WTC11 (cell line): ENCODE measurements around the gene FRMD4A. TPM values are rescaled to one million over a fixed set of nuclear protein-coding genes. Genes with fewer than 3 reads are reported as not detected.

Experiments used
- ATAC-seq: fragments of 200-7000 bp; cut with Tn5 transposase; 2 replicates; pipeline ENCODE4 v1.10.0; 2021; ENCODE audit warnings: mild to moderate bottlenecking, moderate library complexity
- CTCF ChIA-PET: fragments of 300-600 bp; sonication (Branson Sonifier 250); formaldehyde crosslinking; loops from one replicate; lab custom pipeline; 2021; ENCODE audit warnings: antibody characterized with exemption; lab: Charles Lee
- POLR2A ChIA-PET: fragments of 350-600 bp; sonication (Branson Sonifier 250); formaldehyde crosslinking; loops from one replicate; lab custom pipeline; 2021; ENCODE audit warnings: antibody characterized with exemption; lab: Charles Lee
- DNase-seq: peaks from one replicate; pipeline ENCODE4 v3.0.0; 2021; ENCODE audit warnings: low spot score
- H3K27ac Mint-ChIP-seq: 2 replicates; pipeline ENCODE4 v1.8.0; 2021; ENCODE audit warnings: mixed read lengths
- H3K27me3 Mint-ChIP-seq: 2 replicates; pipeline ENCODE4 v1.8.0; 2021; ENCODE audit warnings: low read depth, mild to moderate bottlenecking, moderate library complexity, mixed read lengths
- H3K36me3 Mint-ChIP-seq: 2 replicates; pipeline ENCODE4 v1.8.0; 2021; ENCODE audit warnings: mixed read lengths
- H3K4me1 Mint-ChIP-seq: 2 replicates; pipeline ENCODE4 v1.8.0; 2022; ENCODE audit warnings: mixed read lengths
- H3K4me3 Mint-ChIP-seq: 2 replicates; pipeline ENCODE4 v1.8.0; 2021; ENCODE audit warnings: mild to moderate bottlenecking, moderate library complexity, mixed read lengths
- H3K9me3 Mint-ChIP-seq: 2 replicates; pipeline ENCODE4 v1.8.0; 2021; ENCODE audit warnings: mixed read lengths
- CREM ChIP-seq: sonication (generic); formaldehyde crosslinking; IDR thresholded peaks from 2 replicates; pipeline ENCODE4 v1.8.1; 2022; ENCODE audit warnings: mild to moderate bottlenecking, missing genetic modification reagents, moderate library complexity
- ELF4 ChIP-seq: sonication (generic); formaldehyde crosslinking; IDR thresholded peaks from 2 replicates; pipeline ENCODE4 v1.8.1; 2022; ENCODE audit warnings: low read depth, mild to moderate bottlenecking, moderate library complexity, missing genetic modification reagents
- ETV6 ChIP-seq: sonication (generic); formaldehyde crosslinking; IDR thresholded peaks from 2 replicates; pipeline ENCODE4 v1.8.1; 2022; ENCODE audit warnings: mild to moderate bottlenecking, missing genetic modification reagents
- FOXK1 ChIP-seq: sonication (generic); formaldehyde crosslinking; IDR thresholded peaks from 2 replicates; pipeline ENCODE4 v1.8.0; 2022; ENCODE audit warnings: mild to moderate bottlenecking, moderate library complexity, missing genetic modification reagents
- IRF2 ChIP-seq: sonication (generic); formaldehyde crosslinking; IDR thresholded peaks from 2 replicates; pipeline ENCODE4 v1.8.0; 2022; ENCODE audit warnings: low read depth, missing genetic modification reagents, borderline replicate concordance
- NFE2L1 ChIP-seq: sonication (generic); formaldehyde crosslinking; IDR thresholded peaks from 2 replicates; pipeline ENCODE4 v1.8.1; 2023; ENCODE audit warnings: missing genetic modification reagents
- ZBTB21 ChIP-seq: sonication (generic); formaldehyde crosslinking; IDR thresholded peaks from 2 replicates; pipeline ENCODE4 v1.8.1; 2023; ENCODE audit warnings: mild to moderate bottlenecking, missing genetic modification reagents, borderline replicate concordance
- ZNF232 ChIP-seq: sonication (generic); formaldehyde crosslinking; IDR thresholded peaks from 2 replicates; pipeline ENCODE4 v1.8.0; 2022; ENCODE audit warnings: mild to moderate bottlenecking, missing genetic modification reagents
- ZNF263 ChIP-seq: sonication (generic); formaldehyde crosslinking; IDR thresholded peaks from 2 replicates; pipeline ENCODE4 v1.8.1; 2022; ENCODE audit warnings: low read depth, mild to moderate bottlenecking, moderate library complexity, missing genetic modification reagents
- ZNF317 ChIP-seq: sonication (generic); formaldehyde crosslinking; IDR thresholded peaks from 2 replicates; pipeline ENCODE4 v1.8.1; 2023; ENCODE audit warnings: low read depth, mild to moderate bottlenecking, moderate library complexity, missing genetic modification reagents, borderline replicate concordance
- ZNF423 ChIP-seq: fragments of 250-450 bp; sonication (Bioruptor Pico); IDR thresholded peaks from 2 replicates; pipeline ENCODE4 v2.1.2; 2022; ENCODE audit warnings: mild to moderate bottlenecking, moderate library complexity
- total RNA-seq: library from RNA; stranded (reverse); gene quantifications from 3 replicates; pipeline ENCODE4 v1.2.3, GENCODE V29; 2021
- TF ChIP-seq, protein P1 (sequence below): sonication (generic); formaldehyde crosslinking; IDR thresholded peaks from 2 replicates; pipeline ENCODE4 v1.8.1; 2022; ENCODE audit warnings: mild to moderate bottlenecking, moderate library complexity, missing genetic modification reagents
- TF ChIP-seq, protein P2 (sequence below): sonication (generic); formaldehyde crosslinking; IDR thresholded peaks from 2 replicates; pipeline ENCODE4 v1.8.0; 2022; ENCODE audit warnings: mild to moderate bottlenecking, missing genetic modification reagents
- TF ChIP-seq, protein P3 (sequence below): sonication (generic); formaldehyde crosslinking; IDR thresholded peaks from 2 replicates; pipeline ENCODE4 v1.8.1; 2023; ENCODE audit warnings: mild to moderate bottlenecking, missing genetic modification reagents, borderline replicate concordance
- TF ChIP-seq, protein P4 (sequence below): sonication (generic); formaldehyde crosslinking; IDR thresholded peaks from 2 replicates; pipeline ENCODE4 v1.8.0; 2022; ENCODE audit warnings: mild to moderate bottlenecking, missing genetic modification reagents
- TF ChIP-seq, protein P5 (sequence below): sonication (generic); formaldehyde crosslinking; IDR thresholded peaks from 2 replicates; pipeline ENCODE4 v1.8.1; 2023; ENCODE audit warnings: mild to moderate bottlenecking, missing genetic modification reagents
- TF ChIP-seq, protein P6 (sequence below): sonication (generic); formaldehyde crosslinking; IDR thresholded peaks from 2 replicates; pipeline ENCODE4 v1.8.1; 2023; ENCODE audit warnings: mild to moderate bottlenecking, missing genetic modification reagents, moderate library complexity
- TF ChIP-seq, protein P7 (sequence below): sonication (generic); formaldehyde crosslinking; IDR thresholded peaks from 2 replicates; pipeline ENCODE4 v1.8.1; 2022; ENCODE audit warnings: low read depth, mild to moderate bottlenecking, moderate library complexity, missing genetic modification reagents, borderline replicate concordance

Gene FRMD4A
- total RNA-seq, 1 experiment from 2014 or later, result 35.5 TPM

DNA sequence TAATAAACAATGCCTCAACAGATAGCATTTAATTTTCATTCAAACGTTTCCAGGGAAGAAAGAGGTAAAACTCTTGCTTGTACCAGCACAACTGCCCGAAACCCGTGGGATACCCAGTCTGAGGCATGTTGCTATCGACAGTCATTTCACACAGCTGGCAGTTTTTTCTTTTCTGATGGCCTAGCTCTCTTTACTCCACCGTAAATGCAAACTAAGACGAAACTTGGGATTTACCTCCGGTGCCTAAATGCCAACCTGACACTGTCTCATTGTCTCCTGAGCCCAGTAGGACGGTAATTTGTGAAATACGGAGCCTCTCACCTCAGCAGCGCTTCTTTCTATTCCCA is 600.4 kb downstream of the FRMD4A start:
- H3K9me3 Mint-ChIP-seq, result no peaks in the 10 kb centered on the region
- peaks cover 32% of the 10 kb centered on the region for H3K4me1 Mint-ChIP-seq
- H3K27ac Mint-ChIP-seq, result peak overlapping the region; percentile 73; the same call in 1 of the 2 replicates
- ChIA-PET CTCF (no interaction called here), POLR2A (no interaction called here)
- ATAC-seq, result no peak
- H3K27me3 Mint-ChIP-seq, result no peaks in the 10 kb centered on the region
- no peak for DNase-seq
- no peaks in the 10 kb centered on the region for H3K36me3 Mint-ChIP-seq
- TF ChIP-seq IRF2 (CRISPR knock-in tag) (no peak), ZNF263 (CRISPR knock-in tag) (no peak), CREM (CRISPR knock-in tag) (no peak), ETV6 (CRISPR knock-in tag) (no peak), ZNF423 (no peak), FOXK1 (CRISPR knock-in tag) (no peak), NFE2L1 (CRISPR knock-in tag) (no peak), ZNF317 (no peak), ELF4 (CRISPR knock-in tag) (no peak), ZBTB21 (CRISPR knock-in tag) (no peak), ZNF232 (CRISPR knock-in tag) (no peak)
- TF ChIP-seq, protein P1, sequence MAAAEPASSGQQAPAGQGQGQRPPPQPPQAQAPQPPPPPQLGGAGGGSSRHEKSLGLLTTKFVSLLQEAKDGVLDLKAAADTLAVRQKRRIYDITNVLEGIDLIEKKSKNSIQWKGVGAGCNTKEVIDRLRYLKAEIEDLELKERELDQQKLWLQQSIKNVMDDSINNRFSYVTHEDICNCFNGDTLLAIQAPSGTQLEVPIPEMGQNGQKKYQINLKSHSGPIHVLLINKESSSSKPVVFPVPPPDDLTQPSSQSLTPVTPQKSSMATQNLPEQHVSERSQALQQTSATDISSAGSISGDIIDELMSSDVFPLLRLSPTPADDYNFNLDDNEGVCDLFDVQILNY, result no peak
- TF ChIP-seq, protein P2, sequence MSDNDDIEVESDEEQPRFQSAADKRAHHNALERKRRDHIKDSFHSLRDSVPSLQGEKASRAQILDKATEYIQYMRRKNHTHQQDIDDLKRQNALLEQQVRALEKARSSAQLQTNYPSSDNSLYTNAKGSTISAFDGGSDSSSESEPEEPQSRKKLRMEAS (CRISPR knock-in tag), result no peak
- TF ChIP-seq, protein P3, sequence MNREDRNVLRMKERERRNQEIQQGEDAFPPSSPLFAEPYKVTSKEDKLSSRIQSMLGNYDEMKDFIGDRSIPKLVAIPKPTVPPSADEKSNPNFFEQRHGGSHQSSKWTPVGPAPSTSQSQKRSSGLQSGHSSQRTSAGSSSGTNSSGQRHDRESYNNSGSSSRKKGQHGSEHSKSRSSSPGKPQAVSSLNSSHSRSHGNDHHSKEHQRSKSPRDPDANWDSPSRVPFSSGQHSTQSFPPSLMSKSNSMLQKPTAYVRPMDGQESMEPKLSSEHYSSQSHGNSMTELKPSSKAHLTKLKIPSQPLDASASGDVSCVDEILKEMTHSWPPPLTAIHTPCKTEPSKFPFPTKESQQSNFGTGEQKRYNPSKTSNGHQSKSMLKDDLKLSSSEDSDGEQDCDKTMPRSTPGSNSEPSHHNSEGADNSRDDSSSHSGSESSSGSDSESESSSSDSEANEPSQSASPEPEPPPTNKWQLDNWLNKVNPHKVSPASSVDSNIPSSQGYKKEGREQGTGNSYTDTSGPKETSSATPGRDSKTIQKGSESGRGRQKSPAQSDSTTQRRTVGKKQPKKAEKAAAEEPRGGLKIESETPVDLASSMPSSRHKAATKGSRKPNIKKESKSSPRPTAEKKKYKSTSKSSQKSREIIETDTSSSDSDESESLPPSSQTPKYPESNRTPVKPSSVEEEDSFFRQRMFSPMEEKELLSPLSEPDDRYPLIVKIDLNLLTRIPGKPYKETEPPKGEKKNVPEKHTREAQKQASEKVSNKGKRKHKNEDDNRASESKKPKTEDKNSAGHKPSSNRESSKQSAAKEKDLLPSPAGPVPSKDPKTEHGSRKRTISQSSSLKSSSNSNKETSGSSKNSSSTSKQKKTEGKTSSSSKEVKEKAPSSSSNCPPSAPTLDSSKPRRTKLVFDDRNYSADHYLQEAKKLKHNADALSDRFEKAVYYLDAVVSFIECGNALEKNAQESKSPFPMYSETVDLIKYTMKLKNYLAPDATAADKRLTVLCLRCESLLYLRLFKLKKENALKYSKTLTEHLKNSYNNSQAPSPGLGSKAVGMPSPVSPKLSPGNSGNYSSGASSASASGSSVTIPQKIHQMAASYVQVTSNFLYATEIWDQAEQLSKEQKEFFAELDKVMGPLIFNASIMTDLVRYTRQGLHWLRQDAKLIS (CRISPR knock-in tag), result no peak
- TF ChIP-seq, protein P4, sequence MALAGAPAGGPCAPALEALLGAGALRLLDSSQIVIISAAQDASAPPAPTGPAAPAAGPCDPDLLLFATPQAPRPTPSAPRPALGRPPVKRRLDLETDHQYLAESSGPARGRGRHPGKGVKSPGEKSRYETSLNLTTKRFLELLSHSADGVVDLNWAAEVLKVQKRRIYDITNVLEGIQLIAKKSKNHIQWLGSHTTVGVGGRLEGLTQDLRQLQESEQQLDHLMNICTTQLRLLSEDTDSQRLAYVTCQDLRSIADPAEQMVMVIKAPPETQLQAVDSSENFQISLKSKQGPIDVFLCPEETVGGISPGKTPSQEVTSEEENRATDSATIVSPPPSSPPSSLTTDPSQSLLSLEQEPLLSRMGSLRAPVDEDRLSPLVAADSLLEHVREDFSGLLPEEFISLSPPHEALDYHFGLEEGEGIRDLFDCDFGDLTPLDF (CRISPR knock-in tag), result no peak
- TF ChIP-seq, protein P5, sequence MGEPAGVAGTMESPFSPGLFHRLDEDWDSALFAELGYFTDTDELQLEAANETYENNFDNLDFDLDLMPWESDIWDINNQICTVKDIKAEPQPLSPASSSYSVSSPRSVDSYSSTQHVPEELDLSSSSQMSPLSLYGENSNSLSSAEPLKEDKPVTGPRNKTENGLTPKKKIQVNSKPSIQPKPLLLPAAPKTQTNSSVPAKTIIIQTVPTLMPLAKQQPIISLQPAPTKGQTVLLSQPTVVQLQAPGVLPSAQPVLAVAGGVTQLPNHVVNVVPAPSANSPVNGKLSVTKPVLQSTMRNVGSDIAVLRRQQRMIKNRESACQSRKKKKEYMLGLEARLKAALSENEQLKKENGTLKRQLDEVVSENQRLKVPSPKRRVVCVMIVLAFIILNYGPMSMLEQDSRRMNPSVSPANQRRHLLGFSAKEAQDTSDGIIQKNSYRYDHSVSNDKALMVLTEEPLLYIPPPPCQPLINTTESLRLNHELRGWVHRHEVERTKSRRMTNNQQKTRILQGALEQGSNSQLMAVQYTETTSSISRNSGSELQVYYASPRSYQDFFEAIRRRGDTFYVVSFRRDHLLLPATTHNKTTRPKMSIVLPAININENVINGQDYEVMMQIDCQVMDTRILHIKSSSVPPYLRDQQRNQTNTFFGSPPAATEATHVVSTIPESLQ, result no peak
- TF ChIP-seq, protein P6, sequence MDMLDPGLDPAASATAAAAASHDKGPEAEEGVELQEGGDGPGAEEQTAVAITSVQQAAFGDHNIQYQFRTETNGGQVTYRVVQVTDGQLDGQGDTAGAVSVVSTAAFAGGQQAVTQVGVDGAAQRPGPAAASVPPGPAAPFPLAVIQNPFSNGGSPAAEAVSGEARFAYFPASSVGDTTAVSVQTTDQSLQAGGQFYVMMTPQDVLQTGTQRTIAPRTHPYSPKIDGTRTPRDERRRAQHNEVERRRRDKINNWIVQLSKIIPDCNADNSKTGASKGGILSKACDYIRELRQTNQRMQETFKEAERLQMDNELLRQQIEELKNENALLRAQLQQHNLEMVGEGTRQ, result no peak
- TF ChIP-seq, protein P7, sequence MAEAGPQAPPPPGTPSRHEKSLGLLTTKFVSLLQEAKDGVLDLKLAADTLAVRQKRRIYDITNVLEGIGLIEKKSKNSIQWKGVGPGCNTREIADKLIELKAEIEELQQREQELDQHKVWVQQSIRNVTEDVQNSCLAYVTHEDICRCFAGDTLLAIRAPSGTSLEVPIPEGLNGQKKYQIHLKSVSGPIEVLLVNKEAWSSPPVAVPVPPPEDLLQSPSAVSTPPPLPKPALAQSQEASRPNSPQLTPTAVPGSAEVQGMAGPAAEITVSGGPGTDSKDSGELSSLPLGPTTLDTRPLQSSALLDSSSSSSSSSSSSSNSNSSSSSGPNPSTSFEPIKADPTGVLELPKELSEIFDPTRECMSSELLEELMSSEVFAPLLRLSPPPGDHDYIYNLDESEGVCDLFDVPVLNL (CRISPR knock-in tag), result no peak
- H3K4me3 Mint-ChIP-seq, result no peak overlapping the region
